ENCODE data around the gene SATB1. TPM values are rescaled to one million over a fixed set of nuclear protein-coding genes. Genes with fewer than 3 reads are reported as not detected.
A peak's percentile ranks its signal among the peaks of the same experiment; 100 is the strongest.

SATB1 gene
- total RNA-seq, 2 donors from 2014 or later: 33.0 to 48.7 TPM

DNA sequence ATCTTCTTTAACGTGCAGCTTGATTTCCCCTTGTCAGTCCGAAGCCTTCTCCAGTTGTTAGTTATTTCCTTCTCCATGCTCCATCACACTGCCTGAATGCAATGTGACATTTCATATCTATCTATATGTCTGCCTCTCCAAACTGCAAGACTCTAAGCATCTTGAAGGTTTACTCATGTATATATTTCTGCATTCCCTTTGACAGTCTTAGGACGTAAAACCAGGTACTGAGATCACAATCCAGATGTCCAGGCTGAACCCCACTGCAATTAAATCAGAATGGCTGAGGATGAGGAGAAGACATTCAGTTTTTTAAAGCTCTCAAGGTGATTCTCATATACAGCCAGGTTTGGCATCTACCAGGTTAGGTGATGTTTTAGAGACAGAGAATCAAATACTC lies 6.1 kb upstream of the SATB1 start:
- no peak overlapping the region for H3K27ac ChIP-seq
- ATAC-seq (ENCODE audit: insufficient number of reproducible peaks, low FRiP score, low read depth): no peak
- no peaks in the 10 kb centered on the region for H3K9me3 ChIP-seq
- TF ChIP-seq, protein P1, sequence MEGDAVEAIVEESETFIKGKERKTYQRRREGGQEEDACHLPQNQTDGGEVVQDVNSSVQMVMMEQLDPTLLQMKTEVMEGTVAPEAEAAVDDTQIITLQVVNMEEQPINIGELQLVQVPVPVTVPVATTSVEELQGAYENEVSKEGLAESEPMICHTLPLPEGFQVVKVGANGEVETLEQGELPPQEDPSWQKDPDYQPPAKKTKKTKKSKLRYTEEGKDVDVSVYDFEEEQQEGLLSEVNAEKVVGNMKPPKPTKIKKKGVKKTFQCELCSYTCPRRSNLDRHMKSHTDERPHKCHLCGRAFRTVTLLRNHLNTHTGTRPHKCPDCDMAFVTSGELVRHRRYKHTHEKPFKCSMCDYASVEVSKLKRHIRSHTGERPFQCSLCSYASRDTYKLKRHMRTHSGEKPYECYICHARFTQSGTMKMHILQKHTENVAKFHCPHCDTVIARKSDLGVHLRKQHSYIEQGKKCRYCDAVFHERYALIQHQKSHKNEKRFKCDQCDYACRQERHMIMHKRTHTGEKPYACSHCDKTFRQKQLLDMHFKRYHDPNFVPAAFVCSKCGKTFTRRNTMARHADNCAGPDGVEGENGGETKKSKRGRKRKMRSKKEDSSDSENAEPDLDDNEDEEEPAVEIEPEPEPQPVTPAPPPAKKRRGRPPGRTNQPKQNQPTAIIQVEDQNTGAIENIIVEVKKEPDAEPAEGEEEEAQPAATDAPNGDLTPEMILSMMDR (IDR thresholded peaks at IDR 0.05): no peak
- no peaks in the 10 kb centered on the region for H3K27me3 ChIP-seq (replicated peaks; ENCODE audit: insufficient read depth)
- no peaks in the 10 kb centered on the region for H3K36me3 ChIP-seq
- H3K4me1 ChIP-seq (ENCODE audit: control insufficient read depth in 1 of 2, low read depth in 2 of 2): peaks cover 0 to 5% of the 10 kb centered on the region in 2 donors
- no peak overlapping the region for H3K4me3 ChIP-seq
- DNase-seq (ENCODE audit: low spot score): no peak

DNA sequence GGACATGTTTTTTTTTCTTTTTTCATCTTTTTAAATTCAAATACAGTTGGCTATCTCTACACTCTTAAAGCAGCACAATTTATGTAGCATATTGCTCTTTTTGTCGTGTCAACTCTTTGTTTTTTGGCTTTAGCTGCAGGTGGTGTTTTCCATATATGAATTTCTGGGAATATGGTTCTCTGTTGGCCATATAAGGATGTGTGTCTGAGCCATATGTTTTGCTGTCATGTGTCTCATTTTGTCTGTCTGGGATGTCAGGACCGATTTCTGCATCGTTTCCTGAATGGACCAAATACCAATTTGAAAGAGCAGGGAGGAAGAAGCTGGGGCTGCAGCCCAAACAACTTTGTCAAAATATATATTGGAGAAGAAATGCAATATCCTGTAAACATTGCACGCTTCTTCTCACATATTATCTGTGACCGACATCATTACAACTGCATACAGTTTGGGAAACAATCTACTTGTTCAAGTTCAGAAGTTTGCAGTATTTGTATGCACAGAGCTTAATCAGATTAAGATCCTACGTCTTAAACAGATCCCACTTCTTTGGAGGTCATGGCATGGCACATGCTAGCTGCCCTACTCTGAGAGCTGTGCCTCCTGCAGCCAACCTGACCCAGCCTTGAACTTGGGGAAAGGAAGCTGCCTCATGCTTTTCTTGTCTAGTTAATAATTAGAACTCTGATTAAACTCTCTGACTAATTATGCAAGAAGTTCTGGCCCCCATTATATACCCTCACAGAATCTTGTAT lies 4.0 kb upstream of the SATB1 start:
- no peak for DNase-seq (ENCODE audit: low spot score)
- Histone ChIP-seq H3K4me3 (no peak overlapping the region), H3K4me1 (ENCODE audit: control insufficient read depth in 1 of 2, low read depth in 2 of 2) (peaks cover 0 to 5% of the 10 kb centered on the region in 2 donors), H3K9me3 (no peaks in the 10 kb centered on the region), H3K27ac (no peak overlapping the region), H3K36me3 (no peaks in the 10 kb centered on the region), H3K27me3 (replicated peaks; ENCODE audit: insufficient read depth) (no peaks in the 10 kb centered on the region)
- TF ChIP-seq, protein P1 (IDR thresholded peaks at IDR 0.05): no peak
- no peak for ATAC-seq (ENCODE audit: insufficient number of reproducible peaks, low FRiP score, low read depth)

GRCh38 chr3:18428036-18428435 lies 2.9 kb upstream of the SATB1 start:
- peaks cover 0 to 7% of the 10 kb centered on the region in 2 donors for H3K4me1 ChIP-seq (ENCODE audit: control insufficient read depth in 1 of 2, low read depth in 2 of 2)
- TF ChIP-seq, protein P1 (IDR thresholded peaks at IDR 0.05): no peak
- no peak overlapping the region for H3K4me3 ChIP-seq
- no peak overlapping the region for H3K27ac ChIP-seq
- ATAC-seq (ENCODE audit: insufficient number of reproducible peaks, low FRiP score, low read depth): no peak
- DNase-seq (ENCODE audit: low spot score): no peak
- H3K36me3 ChIP-seq: no peaks in the 10 kb centered on the region
- no peaks in the 10 kb centered on the region for H3K27me3 ChIP-seq (replicated peaks; ENCODE audit: insufficient read depth)
- no peaks in the 10 kb centered on the region for H3K9me3 ChIP-seq

DNA sequence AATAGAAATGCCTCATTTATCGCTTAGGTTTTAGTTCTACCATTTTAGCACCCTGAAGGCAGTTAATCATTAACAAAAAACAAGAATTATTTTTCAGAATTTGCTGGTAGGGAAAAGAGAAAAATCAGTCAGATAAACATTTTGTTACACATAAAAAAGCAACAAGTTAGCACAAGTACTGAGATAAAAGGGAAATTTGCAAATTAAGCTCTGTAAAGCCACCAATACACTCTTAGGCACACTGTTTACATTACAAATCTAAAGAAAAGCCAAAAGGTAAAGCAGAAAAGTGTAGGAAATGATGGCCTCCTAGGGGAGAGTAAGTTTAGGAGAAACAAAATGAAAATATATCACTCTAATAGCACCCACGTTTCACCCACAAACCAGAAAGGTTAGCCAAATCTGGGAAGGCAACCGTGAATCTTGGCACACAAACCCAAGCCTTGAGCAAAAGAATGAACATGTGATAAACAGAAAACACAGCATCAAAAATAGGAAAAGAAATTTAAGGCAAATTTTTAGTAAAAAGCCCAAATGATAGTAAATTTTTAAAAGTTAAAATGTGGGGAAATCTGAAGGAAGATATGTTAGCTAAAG lies 1.6 kb upstream of the SATB1 start:
- Histone ChIP-seq H3K36me3 (no peaks in the 10 kb centered on the region), H3K9me3 (no peaks in the 10 kb centered on the region), H3K27ac (no peak overlapping the region), H3K4me1 (ENCODE audit: control insufficient read depth in 1 of 2, low read depth in 2 of 2) (peaks cover 4 to 19% of the 10 kb centered on the region in 2 donors), H3K4me3 (no peak overlapping the region), H3K27me3 (replicated peaks; ENCODE audit: insufficient read depth) (no peaks in the 10 kb centered on the region)
- DNase-seq (ENCODE audit: low spot score) (no peak), ATAC-seq (ENCODE audit: insufficient number of reproducible peaks, low FRiP score, low read depth) (no peak)
- TF ChIP-seq, protein P1 (IDR thresholded peaks at IDR 0.05): no peak

DNA sequence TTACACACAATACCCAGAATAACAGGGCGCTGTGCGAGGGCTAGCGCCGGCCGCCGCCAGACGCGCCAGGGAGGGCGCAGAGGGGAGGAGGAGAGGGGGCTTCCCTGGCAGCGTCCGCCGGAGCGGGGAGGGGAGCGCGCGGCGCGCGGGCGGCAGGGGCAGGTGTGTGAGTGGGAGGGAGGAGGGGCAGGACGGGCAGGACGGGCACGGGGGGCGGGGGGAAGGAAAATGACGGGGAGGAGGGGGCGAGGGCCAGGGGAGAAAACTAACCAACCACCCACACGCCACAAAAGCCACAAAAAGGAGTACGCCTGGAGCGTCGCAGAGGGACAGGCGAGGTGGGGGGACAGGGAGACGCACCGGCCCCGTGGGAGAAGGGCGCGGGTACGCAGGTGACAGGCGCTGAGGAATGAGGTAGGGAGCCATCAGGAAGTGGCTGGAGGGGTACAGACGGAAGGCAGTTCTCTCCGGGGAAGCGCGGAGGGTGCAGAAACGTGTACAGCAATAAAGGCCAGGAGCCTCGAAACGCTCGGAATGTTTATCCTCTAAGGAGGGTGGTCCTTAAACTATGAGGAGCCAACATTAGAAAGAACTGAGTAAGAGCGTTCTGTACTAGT lies 610 bp upstream of the SATB1 start:
- ATAC-seq (ENCODE audit: insufficient number of reproducible peaks, low FRiP score, low read depth) (no peak), DNase-seq (ENCODE audit: low spot score) (no peak)
- Histone ChIP-seq H3K27ac (peak overlapping the region; percentile 88 to 92), H3K9me3 (no peaks in the 10 kb centered on the region), H3K4me3 (peak overlapping the region; percentile 99), H3K27me3 (replicated peaks; ENCODE audit: insufficient read depth) (no peaks in the 10 kb centered on the region), H3K4me1 (ENCODE audit: control insufficient read depth in 1 of 2, low read depth in 2 of 2) (peaks cover 4 to 19% of the 10 kb centered on the region in 2 donors), H3K36me3 (no peaks in the 10 kb centered on the region)
- TF ChIP-seq, protein P1 (IDR thresholded peaks at IDR 0.05): no peak
